ENCODE data around the gene NPBWR2. TPM values are rescaled to one million over a fixed set of nuclear protein-coding genes. Genes with fewer than 3 reads are reported as not detected.
A peak's percentile ranks its signal among the peaks of the same experiment; 100 is the strongest.

NPBWR2 gene
- total RNA-seq, 1 donor from 2014 or later: not detected

- no peak for TF ChIP-seq CTCF (IDR thresholded peaks at IDR 0.05; ENCODE audit: insufficient read depth, low read length, severe bottlenecking)
- H3K27me3 ChIP-seq (ENCODE audit: control insufficient read depth, insufficient read depth, low read length): peaks cover 18% of the 10 kb centered on the region
- DNase-seq (ENCODE audit: low read depth): no peak
- H3K4me3 ChIP-seq (ENCODE audit: low read depth, low read length): no peak overlapping the region
- no peak for FAIRE-seq
- H3K36me3 ChIP-seq (ENCODE audit: control insufficient read depth, insufficient read depth, low read length): peaks cover 1% of the 10 kb centered on the region
Measured at GRCh38 chr20:64080813-64081623, 26.3 kb downstream of the NPBWR2 start.

- peaks cover 17% of the 10 kb centered on the region for H3K27me3 ChIP-seq (ENCODE audit: control insufficient read depth, insufficient read depth, low read length)
- peak within 1 kb of the TSS; percentile 64 for H3K4me3 ChIP-seq (ENCODE audit: low read depth, low read length)
- peaks cover 1% of the 10 kb centered on the region for H3K36me3 ChIP-seq (ENCODE audit: control insufficient read depth, insufficient read depth, low read length)
- FAIRE-seq: no peak
- TF ChIP-seq CTCF (IDR thresholded peaks at IDR 0.05; ENCODE audit: insufficient read depth, low read length, severe bottlenecking): no peak
- no peak for DNase-seq (ENCODE audit: low read depth)
Measured at GRCh38 chr20:64080013-64080812, 27.2 kb downstream of the NPBWR2 start, which contains the start of gene OPRL1. Gene OPRL1, plus strand, starts transcription at chr20:64080082. Its CDS starts 12,639 bp downstream, at chr20:64092721.

- DNase-seq (ENCODE audit: low read depth) (no peak), FAIRE-seq (no peak)
- no peak for TF ChIP-seq CTCF (IDR thresholded peaks at IDR 0.05; ENCODE audit: insufficient read depth, low read length, severe bottlenecking)
- H3K36me3 ChIP-seq (ENCODE audit: control insufficient read depth, insufficient read depth, low read length): peaks cover 1% of the 10 kb centered on the region
- peaks cover 10% of the 10 kb centered on the region for H3K27me3 ChIP-seq (ENCODE audit: control insufficient read depth, insufficient read depth, low read length)
- H3K4me3 ChIP-seq (ENCODE audit: low read depth, low read length): peak within 1 kb of the TSS; percentile 64
Measured at GRCh38 chr20:64079273-64080012, 27.9 kb downstream of the NPBWR2 start, which contains the start of gene RGS19. Gene RGS19, minus strand, starts transcription at chr20:64079518. Its CDS starts 2,632 bp downstream, at chr20:64076886.

- DNase-seq (ENCODE audit: low read depth) (no peak), FAIRE-seq (no peak)
- H3K4me3 ChIP-seq (ENCODE audit: low read depth, low read length): peak overlapping the region; percentile 64
- TF ChIP-seq CTCF (IDR thresholded peaks at IDR 0.05; ENCODE audit: insufficient read depth, low read length, severe bottlenecking): no peak
- H3K36me3 ChIP-seq (ENCODE audit: control insufficient read depth, insufficient read depth, low read length): peaks cover 4% of the 10 kb centered on the region
- peaks cover 4% of the 10 kb centered on the region for H3K27me3 ChIP-seq (ENCODE audit: control insufficient read depth, insufficient read depth, low read length)
Measured at GRCh38 chr20:64078934-64079272, 28.5 kb downstream of the NPBWR2 start.

- DNase-seq (ENCODE audit: low read depth) (no peak), FAIRE-seq (no peak)
- H3K36me3 ChIP-seq (ENCODE audit: control insufficient read depth, insufficient read depth, low read length): peaks cover 4% of the 10 kb centered on the region
- H3K27me3 ChIP-seq (ENCODE audit: control insufficient read depth, insufficient read depth, low read length): peaks cover 3% of the 10 kb centered on the region
- no peak overlapping the region for H3K4me3 ChIP-seq (ENCODE audit: low read depth, low read length)
- no peak for TF ChIP-seq CTCF (IDR thresholded peaks at IDR 0.05; ENCODE audit: insufficient read depth, low read length, severe bottlenecking)
Measured at GRCh38 chr20:64077876-64078551, 29.4 kb downstream of the NPBWR2 start.

Data from bronchial epithelial cell (primary cell).